GM08714 (cell line): ENCODE results near the gene B4GALT5.

Experiments used
- H3K4me3 ChIP-seq: fragments of 200-500 bp; sonication (Bioruptor generic); 2 replicates; pipeline ENCODE4 v1.5.1; 2014; ENCODE audit warnings: mild to moderate bottlenecking, low read length, inconsistent platforms
- ZNF274 ChIP-seq: IDR thresholded peaks from 2 replicates; pipeline ENCODE4 v1.6.1; 2012; ENCODE audit warnings: mild to moderate bottlenecking, low read depth, low read length

B4GALT5 gene

GRCh38 chr20:49649672-49650071 is 64.0 kb downstream of the B4GALT5 start:
- no peak for TF ChIP-seq ZNF274
- no peak overlapping the region for H3K4me3 ChIP-seq

- no peak overlapping the region for H3K4me3 ChIP-seq
- no peak for TF ChIP-seq ZNF274
Observed at GRCh38 chr20:49647550-49647949, 66.1 kb downstream of the B4GALT5 start.

GRCh38 chr20:49646528-49646927 is 67.2 kb downstream of the B4GALT5 start:
- no peak for TF ChIP-seq ZNF274
- no peak overlapping the region for H3K4me3 ChIP-seq

- no peak for TF ChIP-seq ZNF274
- H3K4me3 ChIP-seq = no peak overlapping the region
Observed at GRCh38 chr20:49646126-49646525, 67.6 kb downstream of the B4GALT5 start.

GRCh38 chr20:49644980-49645565 is 68.6 kb downstream of the B4GALT5 start:
- TF ChIP-seq ZNF274 = no peak
- no peak overlapping the region for H3K4me3 ChIP-seq

GRCh38 chr20:49642816-49643215 is 70.9 kb downstream of the B4GALT5 start:
- TF ChIP-seq ZNF274 = no peak
- H3K4me3 ChIP-seq = no peak overlapping the region

GRCh38 chr20:49641683-49642656 is 71.7 kb downstream of the B4GALT5 start:
- no peak overlapping the region for H3K4me3 ChIP-seq
- TF ChIP-seq ZNF274 = no peak

GRCh38 chr20:49637046-49637637 is 76.5 kb downstream of the B4GALT5 start:
- H3K4me3 ChIP-seq = no peak overlapping the region
- TF ChIP-seq ZNF274 = no peak

GRCh38 chr20:49636447-49636846 is 77.2 kb downstream of the B4GALT5 start:
- no peak for TF ChIP-seq ZNF274
- H3K4me3 ChIP-seq = no peak overlapping the region

GRCh38 chr20:49635866-49636265 is 77.8 kb downstream of the B4GALT5 start:
- TF ChIP-seq ZNF274 = no peak
- H3K4me3 ChIP-seq = no peak overlapping the region

GRCh38 chr20:49635166-49635565 is 78.5 kb downstream of the B4GALT5 start:
- H3K4me3 ChIP-seq = no peak overlapping the region
- TF ChIP-seq ZNF274 = no peak

GRCh38 chr20:49634116-49634515 is 79.6 kb downstream of the B4GALT5 start:
- H3K4me3 ChIP-seq = no peak overlapping the region
- TF ChIP-seq ZNF274 = no peak

GRCh38 chr20:49633643-49634042 is 80.0 kb downstream of the B4GALT5 start:
- no peak for TF ChIP-seq ZNF274

GRCh38 chr20:49633023-49633422 is 80.7 kb downstream of the B4GALT5 start:
- H3K4me3 ChIP-seq = no peak overlapping the region
- TF ChIP-seq ZNF274 = no peak

More at GRCh38 chr20:49633643-49634042, 80.0 kb downstream of the B4GALT5 start:
- H3K4me3 ChIP-seq = no peak overlapping the region
